GM12878 (cell line): ENCODE results near the gene TOM1L1. TPM values are rescaled to one million over a fixed set of nuclear protein-coding genes. Genes with fewer than 3 reads are reported as not detected.

Experiments
- CUX1 ChIP-seq: IDR thresholded peaks from 2 replicates; pipeline ENCODE4 v1.6.1; 2012; ENCODE audit warnings: improper control_type of control experiment, low read depth, low read length; ENCODE audit not compliant: insufficient replicate concordance
- ELK1 ChIP-seq: IDR thresholded peaks from 2 replicates; pipeline ENCODE4 v1.6.1; 2012; ENCODE audit warnings: low read depth, low read length, improper control_type of control experiment
- MTA2 ChIP-seq: fragments of 450-650 bp; IDR thresholded peaks from 2 replicates; pipeline ENCODE4 v1.6.1; 2016; ENCODE audit warnings: low read depth, mild to moderate bottlenecking, moderate library complexity
- NFYA ChIP-seq: IDR thresholded peaks from 2 replicates; pipeline ENCODE4 v1.6.1; 2011; ENCODE audit warnings: low read depth, mild to moderate bottlenecking, low read length, improper control_type of control experiment, borderline replicate concordance
- NR2F1 ChIP-seq: fragments of 450-650 bp; conservative IDR thresholded peaks from 2 replicates; pipeline ENCODE4 v1.6.1; 2017; ENCODE audit warnings: mild to moderate bottlenecking
- PKNOX1 ChIP-seq: fragments of 450-650 bp; IDR thresholded peaks from 2 replicates; pipeline ENCODE4 v1.6.1; 2016; ENCODE audit warnings: mild to moderate bottlenecking
- RAD51 ChIP-seq: fragments of 450-650 bp; IDR thresholded peaks from 2 replicates; pipeline ENCODE4 v1.6.1; 2016; ENCODE audit warnings: moderate library complexity, mild to moderate bottlenecking, inconsistent platforms
- REST ChIP-seq: IDR thresholded peaks from 2 replicates; pipeline ENCODE4 v1.6.1; 2012; ENCODE audit warnings: mild to moderate bottlenecking, low read depth, low read length
- WRNIP1 ChIP-seq: IDR thresholded peaks from 2 replicates; pipeline ENCODE4 v1.6.1; 2011; ENCODE audit warnings: low read depth, low read length, improper control_type of control experiment, borderline replicate concordance
- polyA plus RNA-seq, 11 experiments: library from polyadenylated mRNA; depleted of rRNA in 4 of 11; unstranded in 6 of 11; stranded (reverse) in 5 of 11; fragments of >200 nt; fragmentation: Nextera tagmentation in 4 of 11; fragmentation: Illumina TruSeq in 1 of 11; extraction: Ambion mirVana in 4 of 11; extraction: Trizol in 1 of 11; gene quantifications; 1 replicate in 1 of 11; 2 replicates in 10 of 11; pipeline versions ENCODE4 v1.2.1 to v1.2.3, GENCODE V29; 2011 to 2016; ENCODE audit warnings: inconsistent platforms in 2 of 11, missing spikeins in 2 of 11, low read depth in 1 of 11
- total RNA-seq, 4 experiments: library from RNA; depleted of rRNA in 3 of 4; stranded (reverse); fragments of >200 nt in 3 of 4; fragmentation: Illumina TruSeq in 1 of 4; extraction: Trizol in 1 of 4; gene quantifications; 2 replicates each; pipeline versions ENCODE4 v1.2.1 to v1.2.3, GENCODE V29; 2013 to 2021

Gene TOM1L1
- total and polyA plus RNA-seq, 10 of the 15 experiments (the other 5 are each of a cell fraction or from before 2014, with no cell fraction given): 1.9 to 8.8 (median 2.5) TPM

- no peak for TF ChIP-seq PKNOX1
- TF ChIP-seq RAD51: no peak
- TF ChIP-seq CUX1: no peak
- TF ChIP-seq NR2F1: no peak
- TF ChIP-seq REST: no peak
- TF ChIP-seq NFYA: no peak
- TF ChIP-seq WRNIP1: no peak
- TF ChIP-seq MTA2: no peak
- no peak for TF ChIP-seq ELK1
These were observed 49.5 kb downstream of the TOM1L1 start (continued) for GRCh38 chr17:54950116-54950515.
